G401.6 (cell line): ENCODE measurements around the gene UBE2R2.
"Not testable (repeated sequence)": the region's sequence is repeated elsewhere in the genome, so short reads cannot be mapped to it uniquely, and the experiment has no call there.

Experiments used
- FAIRE-seq: peaks from 2 replicates; lab custom pipeline; 2012; peaks lifted over from hg19 to GRCh38; lab: Jason Lieb, UNC

Gene UBE2R2

GRCh38 chr9:33843312-33843961 is 26.5 kb downstream of the UBE2R2 start:
- FAIRE-seq = no peak

- FAIRE-seq = no peak
Measured at GRCh38 chr9:33846231-33846630, 29.3 kb downstream of the UBE2R2 start.

DNA sequence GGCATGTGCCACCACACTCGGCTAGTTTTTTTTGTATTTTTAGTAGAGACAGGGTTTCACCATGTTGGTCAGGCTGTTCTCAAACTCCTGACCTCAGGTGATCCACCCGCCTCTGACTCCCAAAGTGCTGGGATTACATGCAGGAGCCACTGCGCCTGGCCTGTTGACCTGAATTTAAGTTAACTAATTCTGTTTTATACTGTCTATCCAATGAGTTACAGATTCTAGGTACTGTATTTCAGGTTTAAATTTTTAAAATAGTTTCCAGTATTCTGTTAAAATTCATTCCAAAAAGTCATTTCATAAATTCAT is 30.9 kb downstream of the UBE2R2 start:
- not testable (repeated sequence) for FAIRE-seq

GRCh38 chr9:33850267-33850629 is 33.3 kb downstream of the UBE2R2 start:
- no peak for FAIRE-seq

DNA sequence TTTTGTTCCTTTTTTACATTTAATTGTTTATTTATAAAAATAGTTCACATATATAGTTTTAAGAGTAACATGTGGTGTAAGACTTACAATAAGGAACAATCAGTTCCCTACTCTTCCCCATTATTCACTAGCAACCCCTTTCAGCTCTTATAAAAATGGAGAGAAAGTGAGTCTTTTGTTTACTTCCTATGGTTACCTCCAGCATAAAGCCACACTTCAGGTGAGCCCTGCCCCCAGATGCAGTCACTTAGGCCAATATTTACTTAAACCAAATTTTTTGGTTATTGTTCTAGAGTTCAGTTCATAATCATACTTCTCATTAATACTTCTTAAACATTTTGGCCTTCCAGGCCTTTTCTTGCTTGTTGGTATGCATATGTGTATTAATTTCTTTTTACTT is 33.7 kb downstream of the UBE2R2 start:
- no peak for FAIRE-seq

DNA sequence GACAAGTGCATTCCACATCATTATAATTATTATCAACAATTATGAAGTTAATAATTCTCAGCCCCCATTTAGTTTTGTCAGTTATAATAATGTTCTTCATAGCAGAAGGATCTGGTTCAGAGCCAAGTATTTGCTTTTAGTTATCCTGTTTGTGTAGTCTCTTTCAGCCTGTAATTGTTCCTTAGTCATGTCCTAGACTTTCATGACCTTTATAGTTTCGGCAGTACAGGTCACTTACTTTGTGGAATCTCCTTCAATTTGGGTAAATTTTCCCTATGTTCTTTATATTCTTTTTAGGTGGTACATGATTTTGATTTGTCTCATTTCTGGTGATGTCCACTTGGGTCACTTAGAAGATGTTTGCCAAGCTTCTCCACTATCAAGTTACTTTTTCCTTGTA is 34.3 kb downstream of the UBE2R2 start:
- no peak for FAIRE-seq

GRCh38 chr9:33852216-33852826 is 35.4 kb downstream of the UBE2R2 start:
- no peak for FAIRE-seq

DNA sequence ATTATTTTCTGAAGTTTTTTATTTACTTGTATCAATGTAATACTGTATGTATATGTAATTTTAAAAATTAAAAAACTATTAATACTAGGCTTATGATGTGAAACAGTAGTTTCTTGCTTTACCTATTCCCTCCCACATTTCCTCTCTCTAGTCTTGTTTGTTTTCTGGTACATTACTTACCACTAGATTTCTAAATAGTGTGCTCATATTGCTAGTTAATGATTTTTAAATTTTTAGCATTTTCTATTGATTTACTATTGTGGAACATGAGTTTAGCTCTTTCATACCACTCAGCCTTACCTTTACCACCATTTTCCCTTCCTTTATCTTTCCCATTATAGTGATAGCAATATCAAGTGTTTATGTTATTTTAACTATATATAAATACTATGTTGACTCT is 39.3 kb downstream of the UBE2R2 start:
- FAIRE-seq = peak; percentile 30

GRCh38 chr9:33858423-33858822 is 41.5 kb downstream of the UBE2R2 start:
- FAIRE-seq = no peak

DNA sequence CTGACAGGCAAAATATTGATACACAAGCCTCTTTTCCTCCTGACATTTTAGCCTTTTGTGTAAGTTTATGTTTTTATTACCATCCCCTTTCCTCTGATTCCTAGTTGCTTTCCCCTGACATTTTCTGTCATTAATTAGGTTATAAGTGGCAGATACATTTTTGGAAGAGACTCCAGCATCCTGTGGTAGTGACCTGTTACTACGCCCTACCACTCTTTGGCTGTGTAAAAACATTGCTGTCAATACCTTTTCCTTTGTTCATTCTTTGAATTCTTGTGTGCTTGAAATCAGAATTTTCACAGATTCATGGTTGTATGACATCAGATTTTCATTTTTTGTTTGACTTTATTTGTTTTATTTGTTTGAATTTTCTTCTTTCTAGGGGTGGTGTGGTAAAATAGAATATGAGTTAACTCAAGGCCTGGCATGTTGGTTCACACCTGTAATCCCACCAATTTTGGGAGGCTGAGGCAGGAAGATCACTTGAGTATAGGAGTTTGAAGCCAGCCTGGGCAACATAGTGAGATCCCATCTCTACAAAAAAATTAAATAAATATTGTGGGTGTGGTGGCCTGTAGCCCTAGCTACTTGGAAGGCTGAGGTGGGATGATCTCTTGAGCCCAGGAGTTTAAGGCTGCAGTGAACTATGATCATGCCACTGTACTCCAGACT is 43.4 kb downstream of the UBE2R2 start:
- FAIRE-seq = no peak

GRCh38 chr9:33861917-33862453 is 45.0 kb downstream of the UBE2R2 start:
- FAIRE-seq = no peak

DNA sequence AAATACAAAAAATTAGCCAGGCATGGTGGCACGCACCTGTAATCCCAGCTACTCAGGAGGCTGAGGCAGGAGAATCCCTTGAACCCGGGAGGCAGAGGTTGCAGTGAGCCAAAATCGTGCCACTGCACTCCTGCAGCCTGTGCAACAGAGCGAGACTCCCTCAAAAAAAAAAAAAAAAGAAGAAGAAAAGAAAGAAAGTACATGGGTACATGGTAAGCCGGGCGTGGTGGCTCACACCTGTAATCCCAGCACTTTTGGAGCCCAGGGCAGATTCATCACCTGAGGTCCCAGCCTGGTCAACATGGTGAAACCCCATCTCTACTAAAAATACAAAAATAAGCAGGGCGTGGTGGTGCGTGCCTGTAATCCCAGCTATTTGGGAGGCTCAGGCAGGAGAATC is 46.1 kb downstream of the UBE2R2 start:
- FAIRE-seq = not testable (repeated sequence)

DNA sequence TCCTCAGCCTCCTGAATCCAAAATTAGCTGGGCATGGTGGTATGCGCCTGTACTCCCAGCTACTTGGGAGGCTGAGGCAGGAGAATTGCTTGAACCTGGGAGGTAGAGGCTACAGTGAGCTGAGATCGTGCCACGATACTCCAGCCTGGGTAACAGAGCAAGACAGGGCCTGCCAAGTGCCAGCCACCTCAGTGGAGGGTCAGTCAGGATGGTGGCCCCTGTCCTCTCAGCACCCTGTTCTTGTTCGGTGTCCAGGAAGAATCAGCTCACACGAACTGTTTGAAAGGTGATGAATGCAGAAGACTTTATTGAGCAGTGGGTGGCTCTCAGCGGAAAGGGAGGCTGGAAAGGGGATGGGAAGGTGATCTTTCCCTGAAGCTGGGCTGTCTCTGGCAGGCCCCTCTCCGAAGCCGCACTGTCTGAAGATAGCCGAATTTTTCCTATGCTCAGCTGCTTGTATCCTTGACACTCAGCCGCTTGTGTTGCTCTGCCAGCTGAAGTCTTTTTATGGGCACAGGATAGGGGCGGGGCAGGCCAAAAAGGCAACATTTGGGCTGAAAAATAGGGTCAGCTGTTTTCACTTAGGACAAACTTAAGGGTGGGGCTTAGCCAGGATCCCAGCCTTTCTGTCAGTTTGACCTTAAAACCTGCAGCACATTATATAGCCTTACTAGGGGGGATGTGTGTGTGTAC is 50.9 kb downstream of the UBE2R2 start:
- no peak for FAIRE-seq

- no peak for FAIRE-seq
Measured at GRCh38 chr9:33868440-33868973, 51.5 kb downstream of the UBE2R2 start.

DNA sequence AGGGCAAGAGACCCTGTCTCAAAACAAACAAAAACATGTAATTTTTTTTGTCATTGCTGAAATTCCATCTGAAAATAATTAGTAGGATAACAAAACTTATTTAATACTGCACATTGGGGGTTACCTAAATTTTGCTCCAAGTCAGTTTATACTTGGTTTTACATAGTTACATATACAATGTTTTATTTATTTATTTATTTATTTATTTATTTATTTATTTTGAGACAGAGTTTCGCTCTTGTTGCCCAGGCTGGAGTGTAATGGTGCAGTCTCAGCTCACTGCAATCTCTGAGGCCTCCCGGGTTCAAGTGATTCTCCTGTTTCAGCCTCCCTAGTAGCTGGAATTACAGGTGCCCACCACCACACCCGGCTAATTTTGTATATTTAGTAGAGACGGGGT is 52.3 kb downstream of the UBE2R2 start:
- FAIRE-seq = not testable (repeated sequence)

DNA sequence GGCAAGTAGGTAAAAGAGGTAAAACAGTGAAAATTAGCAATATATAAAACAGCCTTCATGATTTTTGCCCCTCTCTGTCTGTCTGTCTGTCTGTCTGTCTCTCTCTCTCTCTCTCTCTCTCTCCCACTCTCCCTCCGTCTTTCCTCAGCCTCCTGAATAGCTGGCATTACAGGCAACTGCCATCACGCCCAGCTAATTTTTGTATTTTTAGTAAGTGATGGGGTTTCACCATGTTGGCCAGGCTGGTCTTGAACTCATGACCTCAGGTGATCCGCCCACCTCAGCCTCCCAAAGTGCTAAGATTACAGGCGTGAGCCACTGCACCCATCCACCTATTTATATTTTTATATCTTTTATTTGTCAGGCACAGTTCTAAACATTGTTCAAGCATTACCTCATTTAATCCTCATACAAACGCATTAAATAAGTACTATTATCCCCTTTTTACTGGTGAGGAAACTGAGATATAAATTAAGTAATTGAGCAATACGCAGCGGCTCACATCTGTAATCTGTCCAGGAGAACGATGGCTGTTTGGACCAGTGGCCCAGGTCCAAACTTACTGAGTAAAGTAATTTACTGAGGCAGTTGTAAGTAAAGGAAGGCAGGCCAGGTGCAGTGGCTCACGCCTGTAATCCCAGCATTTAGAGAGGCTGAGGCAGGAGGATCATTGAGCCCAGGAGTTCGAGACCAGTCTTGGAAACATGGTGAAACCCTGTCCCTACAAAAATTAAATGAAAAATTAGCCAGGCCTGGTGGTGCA is 60.9 kb downstream of the UBE2R2 start:
- FAIRE-seq = no peak

GRCh38 chr9:33878691-33879366 is 61.9 kb downstream of the UBE2R2 start:
- FAIRE-seq = no peak

GRCh38 chr9:33880211-33881089 is 63.5 kb downstream of the UBE2R2 start:
- FAIRE-seq = no peak

- no peak for FAIRE-seq
Measured at GRCh38 chr9:33881635-33882034, 64.7 kb downstream of the UBE2R2 start.
